WI38 (cell line): ENCODE measurements around the gene SNX32.
"Not testable (repeated sequence)": the region's sequence is repeated elsewhere in the genome, so short reads cannot be mapped to it uniquely, and the experiment has no call there.

Experiments used
- H3K4me3 ChIP-seq: 2 replicates; pipeline ENCODE4 v1.5.1; 2011; ENCODE audit warnings: low read depth, mild to moderate bottlenecking, control low read depth, low read length
- CTCF ChIP-seq: IDR thresholded peaks from 2 replicates; pipeline ENCODE4 v1.5.1; 2012; ENCODE audit warnings: low read depth, mild to moderate bottlenecking, control low read depth, low read length

The SNX32 gene

GRCh38 chr11:65843811-65844210, 10.0 kb downstream of the SNX32 start:
- no peak overlapping the region for H3K4me3 ChIP-seq
- TF ChIP-seq CTCF, result no peak

GRCh38 chr11:65844231-65844872, 10.6 kb downstream of the SNX32 start:
- no peak for TF ChIP-seq CTCF
- no peak overlapping the region for H3K4me3 ChIP-seq

- no peak for TF ChIP-seq CTCF
- no peak overlapping the region for H3K4me3 ChIP-seq
Measured at GRCh38 chr11:65847746-65848145, 14.0 kb downstream of the SNX32 start.

- not testable (repeated sequence) for H3K4me3 ChIP-seq
Measured at GRCh38 chr11:65848693-65849092, 14.9 kb downstream of the SNX32 start.

GRCh38 chr11:65849366-65849765, 15.6 kb downstream of the SNX32 start:
- no peak overlapping the region for H3K4me3 ChIP-seq
- no peak for TF ChIP-seq CTCF

GRCh38 chr11:65849771-65850216, 16.0 kb downstream of the SNX32 start:
- TF ChIP-seq CTCF, result no peak

GRCh38 chr11:65850217-65851082, 16.7 kb downstream of the SNX32 start:
- TF ChIP-seq CTCF, result no peak
- H3K4me3 ChIP-seq, result no peak overlapping the region

More at GRCh38 chr11:65849771-65850216, 16.0 kb downstream of the SNX32 start:
- no peak overlapping the region for H3K4me3 ChIP-seq
